ENCODE measurements around the gene SERPIND1. TPM values are rescaled to one million over a fixed set of nuclear protein-coding genes. Genes with fewer than 3 reads are reported as not detected.
A peak's percentile ranks its signal among the peaks of the same experiment; 100 is the strongest.

SERPIND1 gene
- total and polyA plus RNA-seq, 2 experiments from 2014 or later: 50.9 to 56.8 TPM

DNA sequence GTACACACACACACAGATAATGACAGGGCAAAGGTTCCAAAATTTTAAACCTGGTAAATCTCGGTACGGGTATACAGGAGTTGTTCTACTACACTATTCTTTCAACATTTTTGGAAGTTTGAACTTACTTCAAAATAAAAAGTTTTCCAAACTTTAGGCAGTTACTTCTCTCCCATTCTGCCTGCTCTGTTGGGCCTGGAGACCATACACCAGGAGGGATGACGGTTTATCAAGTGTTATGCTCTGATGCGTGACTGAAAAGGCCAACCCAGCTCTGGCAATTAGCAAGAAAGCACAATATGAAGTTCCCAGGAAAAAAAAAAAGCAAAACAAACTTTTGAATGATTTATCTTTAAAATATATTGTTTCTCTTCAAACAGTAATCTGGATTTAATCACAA is 969 bp downstream of the SERPIND1 start:
- no peak for DNase-seq (ENCODE audit: low spot score)
- Histone ChIP-seq H3K27ac (peak overlapping the region; percentile 67), H3K4me2 (peak overlapping the region; percentile 34), H3K4me1 (ENCODE audit: insufficient read depth) (peaks cover 39% of the 10 kb centered on the region), H4K20me1 (ENCODE audit: insufficient read depth, poor library complexity, severe bottlenecking) (no peaks in the 10 kb centered on the region), H3K79me2 (no peaks in the 10 kb centered on the region), H3K36me3 (replicated peaks; ENCODE audit: insufficient read depth, low read depth) (no peaks in the 10 kb centered on the region), H3K4me3 (no peak overlapping the region), H3K9me3 (ENCODE audit: low read depth) (no peaks in the 10 kb centered on the region), H3K27me3 (no peaks in the 10 kb centered on the region), H3K9me2 (replicated peaks; ENCODE audit: insufficient read depth) (no peaks in the 10 kb centered on the region), H2AFZ (no peak overlapping the region)
- TF ChIP-seq, protein P1, sequence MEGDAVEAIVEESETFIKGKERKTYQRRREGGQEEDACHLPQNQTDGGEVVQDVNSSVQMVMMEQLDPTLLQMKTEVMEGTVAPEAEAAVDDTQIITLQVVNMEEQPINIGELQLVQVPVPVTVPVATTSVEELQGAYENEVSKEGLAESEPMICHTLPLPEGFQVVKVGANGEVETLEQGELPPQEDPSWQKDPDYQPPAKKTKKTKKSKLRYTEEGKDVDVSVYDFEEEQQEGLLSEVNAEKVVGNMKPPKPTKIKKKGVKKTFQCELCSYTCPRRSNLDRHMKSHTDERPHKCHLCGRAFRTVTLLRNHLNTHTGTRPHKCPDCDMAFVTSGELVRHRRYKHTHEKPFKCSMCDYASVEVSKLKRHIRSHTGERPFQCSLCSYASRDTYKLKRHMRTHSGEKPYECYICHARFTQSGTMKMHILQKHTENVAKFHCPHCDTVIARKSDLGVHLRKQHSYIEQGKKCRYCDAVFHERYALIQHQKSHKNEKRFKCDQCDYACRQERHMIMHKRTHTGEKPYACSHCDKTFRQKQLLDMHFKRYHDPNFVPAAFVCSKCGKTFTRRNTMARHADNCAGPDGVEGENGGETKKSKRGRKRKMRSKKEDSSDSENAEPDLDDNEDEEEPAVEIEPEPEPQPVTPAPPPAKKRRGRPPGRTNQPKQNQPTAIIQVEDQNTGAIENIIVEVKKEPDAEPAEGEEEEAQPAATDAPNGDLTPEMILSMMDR (IDR thresholded peaks at IDR 0.05; ENCODE audit: poor library complexity): no peak
- no peak for TF ChIP-seq EZH2 (IDR thresholded peaks at IDR 0.05; ENCODE audit: borderline replicate concordance)
- no peak for TF ChIP-seq EZH2phosphoT487 (IDR thresholded peaks at IDR 0.05; ENCODE audit: low read depth, severe bottlenecking, unreplicated experiment)
- 77% methylated on average over 4 of the region's 4 CpGs for WGBS (ENCODE audit: low lambda C conversion rate, missing lambda C conversion rate)

DNA sequence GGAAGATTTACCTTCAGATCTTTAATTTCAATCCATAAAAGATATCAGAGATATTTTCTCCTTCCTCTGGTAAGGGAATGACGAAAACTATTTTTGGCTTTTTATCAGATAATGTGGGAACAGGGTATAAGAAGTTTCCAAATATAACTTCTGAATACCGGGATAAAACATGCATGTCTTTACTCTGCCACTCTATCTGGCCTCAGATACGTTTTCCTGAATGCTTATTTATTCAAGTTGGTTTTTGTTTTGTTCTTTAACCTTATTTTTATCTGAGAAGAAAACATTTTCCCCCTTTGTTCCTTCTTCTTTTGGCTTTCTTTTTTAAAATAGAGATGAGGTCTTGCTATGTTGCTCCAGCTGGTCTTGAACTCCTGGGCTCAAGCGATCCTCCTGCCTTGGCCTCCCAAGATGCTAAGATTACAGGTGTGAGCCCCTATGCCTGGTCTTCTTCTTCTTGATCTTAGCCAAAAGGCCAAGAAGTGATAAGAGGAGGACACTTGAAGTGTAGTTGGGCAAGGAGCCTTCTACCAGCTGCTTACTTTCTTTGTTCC is 1.5 kb downstream of the SERPIND1 start:
- no peak for TF ChIP-seq EZH2phosphoT487 (IDR thresholded peaks at IDR 0.05; ENCODE audit: low read depth, severe bottlenecking, unreplicated experiment)
- no peak for TF ChIP-seq EZH2 (IDR thresholded peaks at IDR 0.05; ENCODE audit: borderline replicate concordance)

DNA sequence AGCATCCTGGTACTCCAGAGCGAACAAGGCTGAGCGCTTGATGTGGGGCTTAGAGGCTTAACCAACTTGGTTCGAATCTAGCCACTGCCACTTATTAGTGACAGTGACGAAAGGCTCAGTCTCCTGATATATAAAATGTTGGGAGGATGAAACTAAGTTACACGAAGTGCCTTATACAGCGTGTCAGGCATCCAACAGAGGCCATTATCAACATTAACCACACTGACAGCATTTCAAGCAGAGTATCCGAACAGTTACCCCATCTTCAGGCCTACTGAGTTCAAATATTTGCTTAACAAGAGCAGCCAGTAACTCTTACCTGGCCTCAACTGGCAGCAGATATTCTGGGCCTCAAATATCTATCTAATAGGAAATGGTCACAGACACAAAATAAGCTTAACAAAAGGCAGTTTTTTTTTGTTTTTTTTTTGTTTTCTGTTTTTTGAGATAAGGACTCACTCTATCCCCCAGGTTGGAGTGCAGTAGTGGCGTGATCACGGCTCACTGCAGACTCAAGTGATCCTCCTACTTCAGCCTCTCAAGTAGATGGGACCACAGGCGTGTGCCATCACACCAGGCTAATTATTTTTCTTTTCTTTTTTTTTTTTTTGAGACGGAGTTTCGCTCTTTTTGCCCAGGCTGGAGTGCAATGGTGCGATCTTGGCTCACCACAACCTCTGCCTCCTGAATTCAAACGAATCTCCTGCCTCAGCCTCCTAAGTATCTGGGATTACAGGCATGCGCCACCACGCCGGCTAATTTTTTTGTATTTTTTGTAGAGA is 2.9 kb downstream of the SERPIND1 start:
- Histone ChIP-seq H3K4me1 (ENCODE audit: insufficient read depth) (peaks cover 39% of the 10 kb centered on the region), H3K4me2 (peak overlapping the region; percentile 17), H3K27ac (peak overlapping the region; percentile 92), H2AFZ (no peak overlapping the region), H4K20me1 (ENCODE audit: insufficient read depth, poor library complexity, severe bottlenecking) (no peaks in the 10 kb centered on the region), H3K9me2 (replicated peaks; ENCODE audit: insufficient read depth) (no peaks in the 10 kb centered on the region), H3K4me3 (no peak overlapping the region), H3K27me3 (no peaks in the 10 kb centered on the region), H3K9me3 (ENCODE audit: low read depth) (no peaks in the 10 kb centered on the region), H3K79me2 (no peaks in the 10 kb centered on the region), H3K36me3 (replicated peaks; ENCODE audit: insufficient read depth, low read depth) (no peaks in the 10 kb centered on the region)
- DNase-seq (ENCODE audit: low spot score): no peak
- TF ChIP-seq, protein P1 (IDR thresholded peaks at IDR 0.05; ENCODE audit: poor library complexity): no peak
- no peak for TF ChIP-seq EZH2phosphoT487 (IDR thresholded peaks at IDR 0.05; ENCODE audit: low read depth, severe bottlenecking, unreplicated experiment)
- no peak for TF ChIP-seq EZH2 (IDR thresholded peaks at IDR 0.05; ENCODE audit: borderline replicate concordance)
- 90% methylated on average over 17 of the region's 17 CpGs for WGBS (ENCODE audit: low lambda C conversion rate, missing lambda C conversion rate)

More for the DNA sequence above, 1.5 kb downstream of the SERPIND1 start:
- peak overlapping the region; percentile 67 for H3K27ac ChIP-seq
- H4K20me1 ChIP-seq (ENCODE audit: insufficient read depth, poor library complexity, severe bottlenecking): no peaks in the 10 kb centered on the region
- H3K79me2 ChIP-seq: no peaks in the 10 kb centered on the region
- peak overlapping the region; percentile 34 for H3K4me2 ChIP-seq
- H3K4me1 ChIP-seq (ENCODE audit: insufficient read depth): peaks cover 39% of the 10 kb centered on the region
- DNase-seq (ENCODE audit: low spot score): no peak
- H2AFZ ChIP-seq: no peak overlapping the region
- H3K9me3 ChIP-seq (ENCODE audit: low read depth): no peaks in the 10 kb centered on the region
- no peaks in the 10 kb centered on the region for H3K27me3 ChIP-seq
- no peaks in the 10 kb centered on the region for H3K9me2 ChIP-seq (replicated peaks; ENCODE audit: insufficient read depth)
- H3K4me3 ChIP-seq: no peak overlapping the region
- 90% methylated on average over 4 of the region's 4 CpGs for WGBS (ENCODE audit: low lambda C conversion rate, missing lambda C conversion rate)
- no peaks in the 10 kb centered on the region for H3K36me3 ChIP-seq (replicated peaks; ENCODE audit: insufficient read depth, low read depth)
